NCI-H2196 (cell line): Measurements from ENCODE around the gene DDB1.

Experiments
- DNase-seq: peaks from one replicate; lab custom pipeline; 2025; ENCODE audit not compliant: unreplicated experiment; lab: John Stamatoyannopoulos, UW

DDB1 gene

DNA sequence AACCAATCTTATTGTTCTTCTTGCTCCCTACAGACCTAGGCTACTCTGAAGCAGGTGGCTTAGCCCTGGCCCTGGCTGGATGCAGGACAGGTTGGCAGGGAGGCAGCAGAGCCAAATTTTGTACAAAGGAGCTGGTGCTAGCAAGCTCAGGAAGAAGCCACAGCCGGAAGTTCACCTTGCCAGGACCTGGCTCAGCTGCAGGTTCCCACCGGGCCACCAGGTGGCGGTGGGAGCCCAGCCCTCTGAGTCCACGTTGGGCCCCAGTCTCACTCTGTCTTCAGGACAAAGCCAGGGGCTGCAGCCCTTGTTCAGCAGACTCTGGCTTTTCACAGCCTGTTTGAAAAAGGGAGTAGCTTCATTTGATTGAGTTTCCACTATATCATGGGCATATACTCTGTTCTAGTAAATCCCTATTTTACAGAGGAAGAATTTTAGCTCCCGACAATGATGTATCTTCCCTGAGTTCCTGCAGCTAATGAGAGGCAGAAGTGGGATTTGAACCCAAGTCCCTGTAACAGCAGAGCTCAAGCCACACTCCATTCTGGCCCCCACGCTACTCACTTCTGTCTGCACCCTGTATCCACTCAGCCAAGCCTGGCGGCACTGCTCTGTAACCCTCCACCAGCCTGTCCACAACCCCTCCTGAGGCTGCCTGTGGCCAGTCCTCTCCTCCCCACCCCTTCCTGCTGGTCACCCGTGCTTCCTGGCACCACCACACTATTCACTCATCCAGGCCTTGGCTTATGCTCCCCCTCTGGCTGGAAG, 3.4 kb upstream of the DDB1 start:
- DNase-seq, result peak; percentile 88

DNA sequence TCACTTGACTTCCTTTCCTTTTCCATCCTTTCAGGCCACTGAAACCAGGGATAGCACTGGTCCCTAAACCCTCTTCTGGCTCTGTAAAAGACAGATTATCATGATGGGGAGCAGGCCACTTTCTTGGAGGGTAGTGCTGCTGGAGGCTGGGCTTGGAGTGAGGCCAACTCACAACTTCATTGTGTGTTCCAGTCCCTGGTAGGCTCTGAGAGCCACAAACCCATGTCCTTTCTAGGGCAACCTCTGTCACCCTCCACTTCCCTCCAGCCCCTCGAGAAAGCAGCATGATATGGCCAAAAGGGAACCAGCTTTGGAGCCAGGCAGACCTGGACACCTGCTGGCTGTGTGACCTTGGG, 2.4 kb upstream of the DDB1 start:
- no peak for DNase-seq

DNA sequence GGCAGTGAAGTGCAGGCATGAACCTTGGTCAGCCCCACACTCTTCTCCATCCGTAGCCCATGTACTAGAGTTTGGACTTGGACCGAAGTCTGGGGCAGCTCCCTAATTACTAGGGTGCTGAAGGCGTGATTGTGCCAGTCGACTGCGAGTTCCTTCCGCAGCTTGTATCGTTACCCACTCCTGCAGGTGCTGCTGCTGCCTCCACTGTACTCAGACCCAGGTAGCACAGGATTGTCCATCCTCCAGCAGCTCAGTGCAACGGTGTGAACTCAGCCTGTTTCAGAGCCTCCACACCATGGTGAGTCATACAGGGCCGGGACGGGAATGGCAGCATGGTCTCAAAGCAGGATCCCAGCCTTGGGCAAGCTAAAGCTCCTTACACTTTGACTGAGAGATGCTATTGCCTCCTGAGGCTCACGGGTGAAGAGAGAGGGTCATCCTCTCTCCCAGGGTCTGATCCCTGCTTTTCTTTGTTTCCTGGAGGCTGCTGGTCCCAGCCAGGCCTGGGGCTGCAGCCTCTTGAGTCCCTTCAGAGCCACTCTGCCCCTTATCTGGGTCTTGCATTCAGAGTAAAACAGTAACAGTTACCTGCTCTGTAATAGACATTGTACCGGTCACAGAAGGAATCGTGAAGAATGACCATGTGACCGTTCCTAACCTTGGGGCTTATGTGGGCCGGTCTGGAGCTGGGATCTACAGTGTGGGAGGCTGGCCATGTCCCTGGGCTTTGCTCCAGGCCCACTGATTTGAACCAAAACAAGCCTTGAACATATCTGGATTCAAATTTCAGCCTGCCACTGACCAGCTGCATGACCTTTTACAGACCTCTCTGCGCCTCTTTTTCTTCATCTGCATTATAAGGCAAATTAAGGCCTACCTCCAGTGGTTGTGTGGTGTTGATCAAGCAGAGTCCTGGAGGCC, 1.8 kb upstream of the DDB1 start:
- no peak for DNase-seq

DNA sequence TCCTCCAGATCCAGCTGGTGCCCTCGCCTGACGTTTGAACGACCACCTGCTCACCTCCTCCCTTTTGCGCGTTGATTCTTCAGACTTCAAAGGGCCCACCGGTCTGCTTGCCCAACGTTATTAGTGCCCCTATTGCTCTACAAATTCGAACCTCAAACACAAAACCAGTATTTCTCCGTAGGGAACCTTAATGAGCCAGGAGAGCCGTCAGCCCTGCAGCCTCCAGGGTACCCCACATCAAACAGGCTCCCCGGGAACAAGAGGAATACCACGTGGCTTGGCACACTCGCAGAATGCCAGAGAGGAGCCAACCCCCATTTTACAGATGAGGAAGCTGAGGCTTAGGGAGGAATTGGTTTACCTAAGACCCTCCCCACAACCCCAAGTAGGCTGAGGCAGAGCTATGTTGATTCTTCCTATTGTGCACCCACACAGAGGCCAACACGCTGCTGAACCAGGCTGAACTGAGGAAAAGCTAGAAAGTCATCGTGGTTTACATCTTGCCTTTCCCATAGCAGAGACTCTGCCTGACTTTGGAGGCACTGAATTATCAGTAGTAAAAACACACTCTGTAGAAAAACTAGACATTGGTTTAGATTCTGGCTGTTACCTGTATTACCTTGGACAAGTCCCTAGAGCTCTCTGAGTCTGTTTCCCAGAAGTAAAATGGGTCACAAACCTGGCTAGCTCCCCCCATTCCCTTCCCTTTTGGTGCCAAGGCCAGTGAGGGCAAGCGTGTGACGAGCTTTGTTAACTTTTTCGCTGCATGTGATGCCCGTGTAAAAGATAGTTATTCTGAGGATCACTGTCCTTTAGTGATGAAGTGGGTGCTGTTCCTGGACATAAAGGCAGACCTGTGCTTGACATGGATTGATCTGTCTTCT, 887 bp upstream of the DDB1 start:
- no peak for DNase-seq

DNA sequence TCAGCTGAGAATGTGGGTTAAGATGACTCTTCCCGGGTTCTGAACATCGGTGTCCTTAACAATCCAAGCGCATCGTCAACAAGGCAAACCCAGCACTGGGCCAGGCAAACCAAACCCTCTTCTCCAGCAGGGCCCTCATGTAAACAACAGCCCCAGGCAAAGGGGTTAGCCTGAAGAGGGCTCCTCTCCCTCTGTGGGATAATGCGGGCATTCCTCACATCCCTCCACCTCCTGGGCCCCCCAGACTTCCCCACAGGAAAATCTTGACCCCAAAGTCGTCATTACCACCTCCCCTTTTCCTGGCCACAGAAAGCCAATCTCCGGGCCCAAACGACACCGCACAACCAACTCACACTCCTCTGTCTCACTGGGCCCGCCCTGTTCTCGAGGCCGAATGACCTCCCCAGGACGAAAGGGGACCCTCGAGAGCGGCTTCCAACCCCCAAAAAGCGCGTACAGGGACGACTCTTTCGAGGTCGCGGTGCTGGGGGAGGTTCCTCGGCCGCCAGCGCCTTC, 566 bp downstream of the DDB1 start:
- no peak for DNase-seq

DNA sequence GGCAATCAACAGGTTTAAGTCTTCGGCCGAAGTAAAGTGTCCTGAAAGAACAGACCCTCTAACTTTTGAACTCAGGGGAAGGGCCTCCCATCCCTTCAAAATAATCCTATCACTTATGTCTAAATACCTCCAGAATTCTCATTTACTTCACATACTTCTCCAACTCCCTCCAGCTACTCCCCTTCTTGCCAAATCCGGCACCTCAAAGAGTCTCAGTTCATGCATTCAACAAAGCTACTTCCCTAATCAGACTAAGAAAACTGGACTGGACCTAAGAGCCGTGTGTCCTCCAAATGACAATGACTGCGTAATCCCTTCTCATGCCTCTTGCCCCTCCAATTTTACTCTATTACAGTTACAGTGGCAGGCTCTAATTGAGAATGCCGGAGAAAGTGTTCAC, 1.3 kb downstream of the DDB1 start:
- no peak for DNase-seq

DNA sequence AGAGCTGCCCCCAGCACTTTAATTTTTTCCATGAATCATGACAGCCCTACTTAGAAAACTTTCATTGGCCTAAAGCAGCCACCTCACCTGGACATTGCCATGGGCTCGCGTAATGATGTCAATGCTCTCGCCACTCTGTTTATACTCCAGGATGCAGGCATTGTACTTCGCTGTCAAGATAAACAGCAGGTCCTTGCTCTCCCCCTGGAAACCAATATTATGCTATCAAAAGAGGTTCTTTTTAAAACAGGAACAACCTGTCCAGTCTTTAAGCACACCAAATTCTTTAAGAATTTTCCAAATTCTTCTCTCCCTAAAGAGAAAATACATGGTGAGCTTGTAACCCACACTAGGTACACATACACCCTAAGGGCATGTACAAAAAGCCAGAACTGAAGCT, 3.0 kb downstream of the DDB1 start:
- no peak for DNase-seq

DNA sequence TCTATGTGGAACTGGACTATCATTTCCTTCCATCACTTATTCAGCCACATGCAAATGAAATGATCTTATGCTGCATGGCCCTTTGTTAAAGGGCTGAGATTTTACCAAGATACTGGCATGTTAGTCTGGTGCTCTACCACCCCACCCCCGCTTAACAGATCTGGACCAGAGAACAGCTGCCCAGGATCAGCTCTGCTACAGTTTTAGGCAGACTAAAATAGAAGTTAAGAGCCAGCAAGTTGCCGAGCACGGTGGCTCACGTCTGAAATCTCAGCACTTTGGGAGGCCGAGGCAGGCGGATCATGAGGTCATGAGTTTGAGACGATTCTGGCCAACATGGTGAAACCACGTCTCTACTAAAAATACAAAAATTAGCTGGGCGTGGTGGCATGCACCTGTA, 4.6 kb downstream of the DDB1 start:
- DNase-seq, result no peak

DNA sequence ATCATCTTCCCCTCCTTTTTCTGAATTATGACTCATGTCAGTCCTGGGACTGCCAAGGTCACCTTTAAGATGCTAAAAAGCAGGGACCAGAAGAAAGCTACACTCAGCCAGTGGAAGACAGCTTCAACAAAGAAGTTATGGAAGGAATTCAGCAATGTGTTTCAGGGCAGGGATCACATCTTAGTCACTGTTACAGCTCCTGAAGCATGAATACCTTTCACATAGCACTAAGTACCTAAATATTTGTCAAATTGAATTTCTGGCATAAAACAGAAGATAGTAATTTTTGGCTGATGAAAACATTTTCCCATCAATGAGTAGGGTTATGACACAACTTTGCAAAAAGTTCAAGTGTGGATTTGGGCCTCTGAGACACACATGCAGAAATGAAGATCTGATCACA, 5.2 kb downstream of the DDB1 start:
- no peak for DNase-seq

DNA sequence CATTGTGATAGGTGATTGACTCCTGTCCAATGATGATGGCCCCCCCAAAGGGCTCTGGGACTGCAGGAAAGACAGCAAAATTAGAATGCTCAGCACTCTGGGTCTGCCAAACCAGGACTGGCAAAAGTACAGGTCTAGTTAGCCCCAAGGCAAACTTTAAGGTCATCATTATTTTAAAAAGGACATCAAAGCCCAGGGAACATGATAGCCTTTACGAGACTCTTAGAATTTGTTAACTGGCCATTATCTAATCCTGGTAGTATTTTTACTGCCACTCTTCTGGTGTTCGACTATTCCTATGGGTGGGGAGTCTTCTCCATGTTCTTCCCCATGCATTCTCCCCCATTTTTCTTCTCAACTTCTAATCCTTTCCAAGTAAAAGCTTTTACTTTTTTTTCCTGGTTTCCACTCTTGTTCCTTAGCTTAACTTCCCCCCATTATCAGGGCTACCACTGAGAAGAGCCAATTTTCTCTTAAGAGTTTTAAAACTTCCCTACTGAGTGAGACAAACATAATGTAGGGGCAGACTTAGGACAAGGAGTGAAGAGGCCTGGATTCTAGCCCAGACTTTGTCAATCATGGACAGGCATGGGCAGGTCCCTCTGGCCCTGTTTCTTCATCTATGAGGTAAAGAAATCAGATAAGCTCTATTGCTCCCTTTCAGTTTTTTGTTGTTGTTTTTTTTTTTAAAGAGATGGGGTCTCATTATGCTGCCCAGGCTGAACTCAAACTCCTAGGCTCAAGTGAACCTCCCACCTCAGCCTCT, 7.1 kb downstream of the DDB1 start:
- DNase-seq, result peak; percentile 66

DNA sequence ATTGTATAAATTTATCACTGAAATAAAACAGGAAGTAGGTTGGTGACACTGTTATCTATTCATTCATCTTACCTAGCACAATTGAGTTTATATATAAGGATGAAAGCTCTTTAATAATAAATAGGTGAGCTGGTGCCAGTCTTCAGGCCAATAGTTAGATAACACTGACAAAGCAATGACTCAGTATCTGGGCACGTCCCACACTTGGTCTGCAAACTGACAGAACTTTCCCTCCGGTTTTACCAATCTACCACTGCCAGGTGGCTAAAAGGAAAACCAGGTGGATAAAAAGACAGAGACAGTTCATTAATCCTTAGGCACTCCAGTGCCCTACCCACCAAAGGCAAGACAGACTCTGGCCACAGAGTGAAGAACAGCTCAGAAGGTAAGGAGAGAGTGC, 17.6 kb downstream of the DDB1 start:
- DNase-seq, result no peak

DNA sequence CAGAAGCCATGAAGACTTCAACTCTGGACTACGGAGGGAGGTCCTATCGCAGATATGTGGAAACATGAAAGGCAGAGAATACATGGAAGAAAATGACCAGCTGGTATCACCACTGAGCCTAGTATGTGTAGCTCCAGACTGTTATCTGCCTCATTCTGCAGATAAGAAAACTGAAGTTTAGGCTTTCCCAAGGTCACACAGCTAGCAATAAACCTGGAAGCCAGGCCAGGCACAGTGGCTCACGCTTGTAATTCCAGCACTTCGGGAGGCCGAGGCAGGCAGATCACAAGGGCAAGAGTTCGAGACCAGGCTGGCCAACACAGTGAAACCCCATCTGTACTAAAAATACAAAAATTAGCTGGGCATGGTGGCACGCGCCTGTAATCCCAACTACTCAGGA, 22.2 kb downstream of the DDB1 start:
- DNase-seq, result no peak

DNA sequence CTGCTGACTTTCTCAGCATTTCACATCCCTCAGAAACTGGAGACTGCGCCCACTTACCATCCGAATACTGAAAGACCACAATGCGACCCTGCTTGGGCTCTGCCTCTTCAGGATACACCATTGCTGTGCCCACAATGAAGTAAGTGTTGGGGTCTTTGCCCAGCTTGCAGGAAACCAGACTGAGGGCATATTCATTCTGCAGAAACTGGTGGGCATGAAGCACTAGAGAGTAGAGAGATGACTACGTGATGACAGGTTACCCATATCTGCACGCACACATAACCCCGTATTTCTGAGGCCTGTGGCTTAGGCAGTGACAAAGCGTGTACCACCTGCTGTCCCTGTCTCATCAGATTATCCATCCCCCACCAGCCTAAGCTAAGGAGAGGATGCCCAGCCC, 23.2 kb downstream of the DDB1 start:
- DNase-seq, result no peak

DNA sequence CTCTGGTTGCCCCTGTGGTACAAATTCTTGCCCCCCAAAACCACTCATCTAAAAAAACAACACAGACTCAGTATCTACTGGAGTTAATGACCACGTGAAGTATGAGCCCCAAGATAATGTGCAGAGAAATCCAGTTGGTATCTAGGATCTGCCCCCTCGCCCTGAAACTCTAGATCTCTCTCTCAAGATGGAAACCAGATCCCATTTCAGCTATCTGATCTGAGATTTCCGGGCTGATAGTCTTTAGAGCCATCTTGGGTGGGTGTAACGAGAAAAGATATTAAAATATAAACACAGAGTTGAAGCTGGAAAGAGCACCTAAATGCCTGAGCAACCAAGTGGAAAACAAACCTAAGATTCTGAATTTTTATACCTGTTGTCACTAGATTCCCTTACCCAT, 23.8 kb downstream of the DDB1 start:
- DNase-seq, result no peak

DNA sequence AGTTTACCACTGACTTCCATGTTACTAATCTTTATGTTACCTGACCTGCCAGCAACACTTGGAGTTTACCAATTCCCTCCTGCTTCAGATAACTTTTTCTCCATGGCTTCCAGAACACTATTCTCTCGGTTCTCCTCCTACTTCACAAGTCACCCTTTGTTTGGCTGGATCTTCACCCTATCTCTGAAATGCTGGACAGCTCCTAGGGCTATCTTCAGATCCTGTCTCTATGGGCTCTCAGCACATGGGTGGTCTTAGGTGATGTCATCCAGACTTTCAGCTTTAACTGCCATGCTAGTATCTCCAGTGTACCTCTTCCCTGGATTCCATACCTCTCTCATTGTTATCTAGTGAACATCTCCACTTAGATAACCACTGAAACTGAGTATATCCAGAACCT, 25.6 kb downstream of the DDB1 start:
- no peak for DNase-seq

DNA sequence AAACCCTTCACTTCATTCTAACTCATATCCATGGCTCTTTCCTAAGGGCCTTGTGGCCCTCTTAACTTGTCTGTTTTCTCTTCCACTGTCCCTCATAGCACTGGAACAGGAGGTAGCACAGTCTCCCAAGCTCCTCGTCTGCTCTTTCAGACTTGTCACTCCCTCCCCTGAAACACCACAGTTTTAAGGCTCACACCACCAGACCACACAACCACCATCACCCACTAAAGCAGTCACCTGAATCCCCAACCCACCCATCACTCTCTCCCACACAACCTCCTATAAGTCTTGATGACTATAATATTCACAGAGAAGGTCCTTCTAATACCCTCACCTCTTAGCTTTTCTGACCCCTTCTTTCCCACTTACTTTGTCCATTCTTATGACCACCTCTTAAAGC, 26.7 kb downstream of the DDB1 start:
- DNase-seq, result no peak

DNA sequence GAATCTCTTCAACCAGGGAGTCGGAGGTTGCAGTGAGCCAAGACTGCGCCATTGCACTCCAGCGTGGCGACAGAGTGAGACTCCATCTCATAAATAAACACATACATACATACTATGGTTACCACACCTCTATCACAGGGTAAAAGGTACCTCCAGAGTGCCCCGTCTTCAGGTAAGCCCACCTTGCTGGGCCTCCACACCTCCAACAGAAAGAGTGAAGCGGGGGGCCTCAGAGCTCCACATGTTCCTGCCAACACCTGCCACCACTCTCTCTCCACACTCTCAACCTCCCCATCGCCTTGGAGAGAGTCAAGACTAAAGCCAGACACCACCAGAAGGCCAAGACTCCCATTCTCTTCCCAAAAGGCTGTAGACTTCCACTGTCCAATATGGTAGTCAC, 27.5 kb downstream of the DDB1 start:
- DNase-seq, result no peak

DNA sequence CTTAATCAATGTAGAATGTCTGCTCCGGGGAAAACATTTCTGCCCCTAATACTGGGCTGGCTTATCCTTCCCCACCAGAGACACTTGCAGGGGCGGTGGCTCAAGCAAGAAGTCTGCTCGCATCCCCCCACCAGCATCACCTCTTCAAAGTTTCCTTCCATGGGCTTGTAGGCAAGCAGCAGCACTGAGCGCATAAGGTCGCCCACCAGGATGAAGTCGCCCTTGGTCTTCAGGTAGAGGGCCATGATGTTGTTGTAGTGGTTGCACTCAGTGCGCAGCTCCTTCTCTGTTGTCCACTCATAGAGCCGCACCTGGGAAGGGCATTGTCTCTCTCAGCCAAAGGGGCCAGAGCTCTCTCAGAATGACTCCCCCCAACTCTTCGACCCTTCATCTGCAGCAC, 29.2 kb downstream of the DDB1 start:
- DNase-seq, result no peak

DNA sequence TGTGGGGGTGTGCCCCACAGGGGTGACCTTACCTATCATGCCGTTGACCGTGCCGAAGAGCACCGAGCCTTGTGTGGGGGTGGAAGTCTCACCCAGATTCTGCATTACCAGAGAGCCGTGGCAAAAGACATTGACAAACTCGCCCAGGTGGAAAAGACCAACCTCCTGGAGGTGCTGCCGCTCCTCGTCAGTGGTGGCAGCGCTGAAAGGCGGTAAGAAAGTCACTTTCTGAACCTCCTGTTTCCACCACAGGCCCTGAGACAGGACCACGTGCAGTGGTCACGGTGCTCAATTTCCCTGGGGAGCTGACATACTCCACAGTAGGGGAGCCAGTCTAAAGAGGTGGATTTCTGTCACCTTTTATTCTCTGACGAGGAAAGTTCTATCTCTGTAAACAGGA, 30.4 kb downstream of the DDB1 start:
- no peak for DNase-seq

DNA sequence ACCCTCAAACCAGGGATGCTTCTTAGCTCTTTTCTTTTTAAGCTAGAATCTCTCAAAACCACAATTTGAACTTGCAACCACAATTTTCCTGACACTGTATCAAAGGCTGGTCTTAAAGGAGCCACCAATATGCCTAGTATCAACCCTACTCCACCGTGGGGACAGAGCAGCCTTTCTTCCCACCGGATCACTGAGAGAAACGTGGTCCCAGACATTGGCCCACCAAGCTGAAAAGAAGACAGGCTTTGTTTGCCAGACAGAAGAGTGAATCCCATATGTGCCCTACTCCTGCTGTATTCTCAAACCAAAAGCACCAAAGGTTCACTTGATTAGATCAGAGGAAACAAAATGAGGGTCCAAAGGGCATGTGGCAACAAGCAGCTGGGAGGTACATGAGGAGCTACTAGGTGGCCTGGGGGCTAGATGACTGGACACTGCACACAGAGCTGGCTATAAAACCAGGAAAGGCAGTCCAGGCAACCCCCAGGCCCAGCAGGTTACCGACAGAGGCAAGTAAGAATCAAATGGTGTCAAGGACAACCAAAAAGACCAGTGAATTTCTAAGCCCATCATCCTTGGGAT, 34.2 kb downstream of the DDB1 start:
- DNase-seq, result no peak
